Stimulated activated naive CD8-positive, alpha-beta T cell treated with anti-CD3 and anti-CD28 coated beads, Interleukin-15, amount 100 ng/mL, for 72 hours (primary cell): ENCODE measurements around the gene SRSF12.

Experiments used
- ATAC-seq: fragments of 150-1000 bp; cut with Tn5 transposase; 2 replicates; pipeline ENCODE4 v1.10.0; 2021; ENCODE audit warnings: mild to moderate bottlenecking, moderate library complexity
- DNase-seq, 2 donors: peaks; one replicate each; pipeline ENCODE4 v3.0.0; 2021 to 2022
- H3K27ac Mint-ChIP-seq, 2 donors: one replicate each; pipeline ENCODE4 v1.8.0; 2022; ENCODE audit warnings: mild to moderate bottlenecking in 2 of 2, mixed read lengths in 2 of 2, moderate library complexity in 2 of 2
- H3K27me3 Mint-ChIP-seq: one replicate; pipeline ENCODE4 v1.8.0; 2022; ENCODE audit warnings: mixed read lengths
- H3K4me1 Mint-ChIP-seq: one replicate; pipeline ENCODE4 v1.8.0; 2022; ENCODE audit warnings: mild to moderate bottlenecking, mixed read lengths
- H3K4me3 Mint-ChIP-seq, 2 donors: one replicate each; pipeline ENCODE4 v1.8.0; 2022; ENCODE audit warnings: mild to moderate bottlenecking in 2 of 2, mixed read lengths in 2 of 2, moderate library complexity in 1 of 2
- H3K9me3 Mint-ChIP-seq, 2 donors: one replicate each; pipeline ENCODE4 v1.8.0; 2022; ENCODE audit warnings: mixed read lengths in 2 of 2

SRSF12 gene

DNA sequence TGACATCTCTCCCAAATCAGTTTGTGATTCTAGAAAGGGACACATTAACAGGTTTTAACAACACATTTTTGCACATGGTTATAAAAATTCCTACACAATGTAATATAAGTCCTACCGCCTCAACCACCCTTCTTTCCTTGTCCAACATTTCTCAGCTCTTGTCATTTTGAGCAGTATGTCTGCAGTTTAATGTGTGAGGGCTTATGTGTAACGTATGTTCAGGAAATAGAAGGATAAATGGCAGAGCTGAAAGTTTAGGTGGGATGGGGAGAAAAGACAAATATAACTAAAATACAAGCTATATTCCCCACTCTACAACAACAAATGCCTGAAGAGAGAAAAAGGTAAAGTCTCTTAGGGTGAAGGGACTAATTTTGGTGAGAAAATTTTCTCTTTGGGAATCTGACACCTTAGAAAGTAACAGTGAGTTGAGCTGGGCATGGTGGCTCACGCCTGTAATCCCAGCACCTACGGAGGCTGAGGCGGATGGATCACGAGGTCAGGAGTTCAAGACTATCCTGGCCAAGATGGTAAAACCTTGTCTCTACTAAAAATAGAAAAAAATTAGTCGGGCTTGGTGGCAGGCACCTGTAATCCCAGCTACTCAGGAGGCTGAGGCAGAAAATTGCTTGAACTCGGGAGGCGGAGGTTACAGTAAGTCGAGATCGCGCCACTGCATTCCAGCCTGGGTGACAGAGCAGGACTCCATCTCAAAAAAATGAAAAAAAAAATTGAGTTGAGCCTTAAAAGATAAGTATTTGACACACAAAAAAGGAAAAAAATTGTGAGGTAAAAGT, 32.3 kb downstream of the SRSF12 start:
- H3K9me3 Mint-ChIP-seq: no peaks in the 10 kb centered on the region
- no peak overlapping the region for H3K4me3 Mint-ChIP-seq
- H3K4me1 Mint-ChIP-seq: peaks cover 54% of the 10 kb centered on the region
- no peak overlapping the region for H3K27ac Mint-ChIP-seq
- no peak for ATAC-seq
- H3K27me3 Mint-ChIP-seq: no peaks in the 10 kb centered on the region
- no peak for DNase-seq

DNA sequence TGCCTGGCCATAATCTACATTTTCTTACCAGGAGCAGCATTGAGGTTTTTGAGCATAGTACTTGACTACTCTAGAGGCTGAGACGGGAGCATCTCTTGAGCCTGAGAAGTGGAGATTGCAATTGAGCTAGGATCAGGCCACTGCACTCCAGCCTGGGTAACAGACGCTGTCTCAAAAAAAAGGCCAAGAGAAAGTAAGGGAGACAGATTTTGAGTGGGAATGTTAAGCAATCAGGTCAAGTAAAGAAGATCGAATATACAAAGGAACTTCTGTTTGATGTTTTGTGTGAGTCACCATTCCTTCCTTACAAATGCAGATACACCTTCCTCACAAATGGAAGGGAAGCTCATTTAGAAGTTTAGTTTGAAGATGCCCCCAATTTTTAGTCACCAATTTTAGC, 32.9 kb downstream of the SRSF12 start:
- no peak for DNase-seq
- ATAC-seq: no peak
- Mint-ChIP-seq H3K27me3 (no peaks in the 10 kb centered on the region), H3K4me1 (peaks cover 50% of the 10 kb centered on the region), H3K9me3 (no peaks in the 10 kb centered on the region), H3K4me3 (peak overlapping the region; percentile 35 to 63), H3K27ac (no peak overlapping the region)

DNA sequence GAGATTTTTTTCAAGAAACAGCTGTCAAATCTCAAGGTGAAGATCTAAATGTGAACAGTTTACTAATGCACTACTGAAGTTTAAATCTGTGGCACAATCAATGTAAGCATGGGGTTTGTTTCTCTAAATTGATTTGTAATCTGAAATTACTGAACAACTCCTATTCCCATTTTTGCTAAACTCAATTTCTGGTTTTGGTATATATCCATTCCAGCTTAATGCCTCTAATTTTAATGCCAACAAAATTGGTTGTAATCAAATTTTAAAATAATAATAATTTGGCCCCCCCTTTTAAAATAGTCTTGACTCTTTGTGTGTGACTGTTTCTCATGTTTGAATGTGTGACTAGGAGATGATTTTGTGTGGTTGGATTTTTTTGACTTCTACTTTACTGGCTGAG, 33.3 kb downstream of the SRSF12 start:
- Mint-ChIP-seq H3K4me1 (peaks cover 46% of the 10 kb centered on the region), H3K9me3 (no peaks in the 10 kb centered on the region), H3K4me3 (peak overlapping the region; percentile 38 to 63), H3K27me3 (no peaks in the 10 kb centered on the region), H3K27ac (no peak overlapping the region)
- DNase-seq (no peak), ATAC-seq (no peak)

DNA sequence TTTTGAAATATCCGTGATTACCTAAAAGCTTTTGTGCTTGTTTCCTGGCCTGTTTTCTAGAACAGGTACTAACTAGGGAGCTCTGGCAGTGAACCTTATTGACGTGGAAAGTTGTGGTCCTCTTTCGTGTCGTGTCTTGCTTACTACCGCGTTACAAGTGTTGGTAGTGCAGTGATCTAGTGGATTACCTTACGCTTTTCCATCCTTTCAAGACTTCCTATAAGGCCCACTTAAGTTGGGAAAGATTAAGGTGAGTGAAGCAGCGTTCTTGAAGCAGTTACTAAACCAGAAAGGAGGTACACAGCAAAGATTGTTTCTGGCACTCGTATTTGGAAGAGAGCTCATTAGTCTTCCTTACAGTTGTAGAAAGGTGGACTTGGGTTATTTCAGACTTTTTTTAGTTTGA, 35.4 kb downstream of the SRSF12 start:
- no peak for DNase-seq
- peak overlapping the region; percentile 86 to 100 for H3K4me3 Mint-ChIP-seq
- ATAC-seq: no peak

DNA sequence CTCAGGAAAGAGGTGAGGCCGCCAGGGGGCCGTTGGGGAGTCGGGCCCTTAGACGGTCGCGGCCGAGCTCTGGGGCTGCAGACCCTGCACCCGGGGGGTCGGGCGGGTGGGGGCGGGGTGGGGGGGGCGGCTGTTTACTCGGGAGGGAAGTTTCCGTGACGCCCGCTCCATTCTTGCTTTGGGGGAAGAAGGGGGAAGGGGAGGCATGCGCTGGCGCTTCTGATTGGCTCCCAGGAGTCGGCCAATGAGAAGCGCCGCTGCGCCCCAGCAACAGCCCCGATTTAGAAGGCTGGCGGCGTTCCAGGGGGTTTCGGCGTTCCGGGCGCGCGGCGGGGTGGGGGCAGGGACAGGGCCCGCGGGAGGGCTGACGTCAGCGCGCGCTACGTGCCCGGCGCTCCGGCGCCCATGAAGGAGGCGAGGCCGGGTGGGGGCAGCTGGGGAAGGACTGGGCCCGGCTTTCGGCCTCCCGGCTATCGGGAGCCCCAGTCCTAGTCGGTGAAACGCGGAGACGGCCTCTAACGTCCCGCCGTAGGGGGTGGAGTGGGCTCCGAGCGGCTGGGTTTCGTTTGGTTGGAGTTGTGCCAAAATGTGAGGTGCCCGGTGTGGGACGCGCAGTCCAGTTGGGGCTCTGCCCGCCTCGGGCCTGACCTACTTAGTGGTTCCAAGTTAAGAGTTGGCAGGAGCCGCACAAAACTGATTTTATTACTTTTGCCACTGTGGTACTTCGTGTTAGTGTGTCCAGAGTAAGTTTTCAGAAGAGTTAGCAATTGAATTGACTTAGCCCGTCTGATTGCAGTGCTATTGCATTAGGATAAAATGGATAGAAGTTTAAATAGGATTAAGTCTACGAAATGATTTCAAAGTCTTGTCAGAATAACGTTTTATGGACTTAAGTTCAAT, 36.2 kb downstream of the SRSF12 start:
- Mint-ChIP-seq H3K27me3 (no peaks in the 10 kb centered on the region), H3K9me3 (no peaks in the 10 kb centered on the region), H3K4me1 (peaks cover 38% of the 10 kb centered on the region), H3K4me3 (peak overlapping the region; percentile 86 to 100), H3K27ac (peak overlapping the region; percentile 99 to 100)
- peak; percentile 72 for ATAC-seq
- DNase-seq: peak; percentile 98

More for the DNA sequence above, 35.4 kb downstream of the SRSF12 start:
- Mint-ChIP-seq H3K27me3 (no peaks in the 10 kb centered on the region), H3K9me3 (no peaks in the 10 kb centered on the region), H3K4me1 (peaks cover 44% of the 10 kb centered on the region), H3K27ac (peak overlapping the region; percentile 99 to 100)

DNA sequence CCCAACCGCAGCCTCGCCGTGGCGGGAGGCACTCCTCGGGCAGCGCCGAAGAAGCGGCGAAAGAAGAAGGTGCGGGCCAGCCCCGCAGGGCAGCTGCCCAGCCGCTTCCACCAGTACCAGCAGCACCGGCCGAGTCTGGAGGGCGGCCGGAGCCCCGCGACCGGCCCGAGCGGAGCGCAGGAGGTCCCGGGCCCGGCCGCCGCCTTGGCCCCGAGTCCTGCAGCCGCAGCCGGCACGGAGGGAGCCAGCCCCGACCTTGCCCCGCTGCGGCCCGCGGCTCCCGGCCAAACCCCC, 36.8 kb downstream of the SRSF12 start:
- ATAC-seq: peak; percentile 41
- no peaks in the 10 kb centered on the region for H3K27me3 Mint-ChIP-seq
- H3K4me3 Mint-ChIP-seq: peak overlapping the region; percentile 86 to 100
- DNase-seq: no peak
- H3K9me3 Mint-ChIP-seq: no peaks in the 10 kb centered on the region
- peaks cover 34% of the 10 kb centered on the region for H3K4me1 Mint-ChIP-seq
- peak overlapping the region; percentile 98 for H3K27ac Mint-ChIP-seq

DNA sequence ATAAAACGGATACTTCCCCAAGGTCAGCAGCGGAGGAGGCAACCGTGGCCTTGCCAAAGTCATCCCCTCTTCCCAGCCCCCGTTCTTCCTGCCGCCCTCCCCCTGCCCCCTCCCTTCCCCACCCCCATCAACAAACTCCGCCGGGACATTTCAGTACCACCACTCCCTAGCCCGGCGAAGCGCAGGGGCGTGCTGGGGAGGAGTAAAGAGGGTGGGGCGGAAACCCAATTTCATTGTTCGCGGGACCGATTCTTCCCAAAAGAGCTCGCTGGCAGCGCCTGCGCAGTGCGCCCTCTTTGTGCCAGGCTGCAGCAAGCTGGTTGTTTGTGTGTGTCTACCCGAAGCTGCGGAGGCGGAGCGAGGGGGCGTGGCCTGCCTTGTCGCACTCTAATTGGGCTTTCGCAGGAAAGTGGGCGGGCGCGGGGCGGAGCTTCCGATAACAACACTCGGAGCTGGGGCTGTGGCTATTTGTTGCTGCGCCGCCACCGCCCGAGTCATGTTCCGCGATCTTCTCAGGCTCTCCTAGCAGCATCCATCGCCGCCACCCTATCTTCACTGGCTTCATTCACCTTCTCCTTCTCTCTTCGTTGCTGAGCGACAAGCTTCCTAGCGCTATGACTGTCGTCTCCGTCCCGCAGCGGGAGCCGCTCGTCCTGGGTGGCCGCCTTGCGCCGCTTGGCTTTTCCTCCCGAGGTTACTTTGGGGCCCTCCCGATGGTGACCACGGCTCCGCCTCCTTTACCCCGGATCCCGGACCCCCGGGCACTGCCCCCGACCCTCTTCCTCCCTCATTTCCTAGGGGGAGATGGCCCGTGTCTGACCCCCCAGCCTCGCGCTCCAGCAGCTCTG, 37.4 kb downstream of the SRSF12 start, which contains the start of gene PNRC1:
PNRC1 (plus strand) TSS at position 471 of the 848 bp plus-strand sequence; CDS start at position 615, 144 bp downstream.
- Mint-ChIP-seq H3K4me1 (peaks cover 32% of the 10 kb centered on the region), H3K9me3 (no peaks in the 10 kb centered on the region), H3K4me3 (peak within 1 kb of the TSS; percentile 86 to 100), H3K27ac (peak within 1 kb of the TSS; percentile 99 to 100), H3K27me3 (no peaks in the 10 kb centered on the region)
- peak; percentile 100 for DNase-seq
- ATAC-seq: peak; percentile 79

DNA sequence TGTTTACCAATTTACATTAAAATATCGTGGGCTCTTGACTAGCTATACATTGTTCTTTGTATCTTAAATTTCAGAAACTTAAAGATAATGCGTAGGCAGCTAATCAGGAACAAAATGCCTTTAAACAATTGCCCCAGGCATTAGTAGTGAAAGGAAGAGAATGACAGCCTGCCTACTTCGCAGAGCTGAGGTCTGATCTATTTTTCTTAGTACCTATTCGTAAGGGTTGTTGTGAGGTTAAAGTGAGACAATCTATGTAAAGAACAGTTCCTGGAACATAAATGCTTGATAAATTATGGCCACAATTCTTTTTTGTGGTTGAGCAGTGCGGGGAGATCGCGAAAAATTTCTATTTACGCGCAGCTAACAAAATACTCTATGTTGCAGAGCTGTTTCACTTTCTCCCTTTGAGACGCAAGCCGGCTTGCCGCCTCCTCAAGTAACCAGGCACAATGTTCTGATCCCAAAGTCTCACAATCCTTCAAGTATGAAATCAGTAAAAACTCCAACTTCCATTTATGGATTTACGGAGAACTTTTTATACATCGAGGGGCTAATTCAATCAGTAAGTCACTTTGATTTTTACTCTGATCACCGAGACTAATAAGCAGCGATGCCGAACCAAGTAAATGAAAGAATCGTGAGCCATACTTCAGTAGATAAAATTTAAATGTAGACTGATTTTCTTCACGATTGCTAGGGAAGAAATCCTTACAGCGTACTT, 38.2 kb downstream of the SRSF12 start:
- ATAC-seq (peak; percentile 59), DNase-seq (peak; percentile 69 to 78)
- H3K4me3 Mint-ChIP-seq: peak overlapping the region; percentile 86 to 93
- no peaks in the 10 kb centered on the region for H3K9me3 Mint-ChIP-seq
- no peaks in the 10 kb centered on the region for H3K27me3 Mint-ChIP-seq
- H3K27ac Mint-ChIP-seq: peak overlapping the region; percentile 96 to 98
- peaks cover 23% of the 10 kb centered on the region for H3K4me1 Mint-ChIP-seq

DNA sequence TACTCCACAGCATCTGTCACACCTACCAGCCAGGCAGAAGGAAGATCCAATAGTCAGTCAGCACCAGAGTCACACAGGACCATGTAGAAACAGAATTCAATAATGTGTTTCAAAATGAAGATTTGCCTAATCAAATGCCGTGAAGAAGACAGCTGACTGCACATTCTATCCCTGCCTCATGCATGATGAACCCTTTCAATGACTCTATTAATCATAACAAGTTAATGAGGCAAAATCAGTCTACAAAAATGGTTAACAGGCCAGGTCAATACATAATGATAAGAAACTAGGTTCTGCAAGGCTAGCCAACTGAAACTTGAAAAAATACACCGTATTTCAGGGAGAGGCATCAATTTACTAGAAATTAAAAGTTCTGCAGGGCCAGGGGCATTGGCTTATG, 44.0 kb downstream of the SRSF12 start:
- Mint-ChIP-seq H3K9me3 (no peaks in the 10 kb centered on the region), H3K27ac (no peak overlapping the region), H3K4me3 (no peak overlapping the region)

DNA sequence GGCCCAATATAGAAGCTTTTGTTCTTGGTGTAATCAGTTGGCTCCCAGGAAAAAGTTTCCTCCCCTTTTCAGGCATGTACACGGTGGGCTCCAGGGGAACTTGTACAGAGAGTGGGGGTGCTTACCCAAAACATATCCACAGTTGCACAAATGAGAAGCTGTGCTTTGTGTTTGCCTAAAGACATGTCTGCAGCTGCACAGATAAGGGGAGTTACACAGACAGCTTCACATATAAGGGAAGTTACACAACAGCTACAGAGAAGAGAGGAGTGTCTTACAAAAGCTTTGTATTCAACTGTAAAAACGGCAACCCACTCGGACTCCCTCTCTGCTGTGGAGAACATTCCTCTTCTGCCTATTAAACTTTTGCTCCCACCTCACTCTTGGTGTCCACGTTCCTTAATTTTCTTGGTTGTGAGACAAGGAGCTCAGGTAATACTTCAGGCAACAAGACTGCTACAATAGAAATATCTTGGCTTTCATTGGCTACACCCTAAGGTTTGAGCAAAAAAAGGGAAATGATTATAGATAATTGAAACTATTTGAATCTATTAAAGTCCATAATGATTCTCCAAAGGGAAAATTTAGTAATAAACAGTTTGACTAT, 44.8 kb downstream of the SRSF12 start:
- Mint-ChIP-seq H3K9me3 (no peaks in the 10 kb centered on the region), H3K27me3 (peaks cover 8% of the 10 kb centered on the region), H3K27ac (no peak overlapping the region), H3K4me1 (no peaks in the 10 kb centered on the region), H3K4me3 (no peak overlapping the region)
- ATAC-seq (no peak), DNase-seq (no peak)

More for the DNA sequence above, 44.0 kb downstream of the SRSF12 start:
- Mint-ChIP-seq H3K27me3 (peaks cover 8% of the 10 kb centered on the region), H3K4me1 (peaks cover 4% of the 10 kb centered on the region)
- DNase-seq (no peak), ATAC-seq (no peak)

DNA sequence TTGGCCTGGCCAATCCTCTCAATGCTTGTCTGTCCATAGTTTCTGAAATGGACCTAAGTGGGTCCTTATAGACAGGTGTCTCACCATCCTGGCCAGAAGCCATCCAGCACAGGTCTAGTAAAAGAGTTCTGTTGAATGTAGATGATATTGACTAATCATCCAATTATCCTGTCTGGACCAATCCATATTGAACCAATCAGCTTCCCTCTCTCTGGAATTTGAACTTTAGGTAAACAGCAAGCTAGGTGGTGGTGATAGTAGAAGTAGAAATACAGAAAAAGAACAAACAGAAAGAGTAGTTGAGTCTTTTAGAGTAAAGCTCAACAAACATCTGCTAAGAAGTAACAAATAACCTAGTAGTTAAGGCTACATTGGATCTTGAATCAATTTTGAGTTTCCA, 46.8 kb downstream of the SRSF12 start:
- Mint-ChIP-seq H3K4me1 (no peaks in the 10 kb centered on the region), H3K27ac (no peak overlapping the region), H3K4me3 (no peak overlapping the region), H3K27me3 (peaks cover 15% of the 10 kb centered on the region), H3K9me3 (no peaks in the 10 kb centered on the region)
- DNase-seq (no peak), ATAC-seq (no peak)

DNA sequence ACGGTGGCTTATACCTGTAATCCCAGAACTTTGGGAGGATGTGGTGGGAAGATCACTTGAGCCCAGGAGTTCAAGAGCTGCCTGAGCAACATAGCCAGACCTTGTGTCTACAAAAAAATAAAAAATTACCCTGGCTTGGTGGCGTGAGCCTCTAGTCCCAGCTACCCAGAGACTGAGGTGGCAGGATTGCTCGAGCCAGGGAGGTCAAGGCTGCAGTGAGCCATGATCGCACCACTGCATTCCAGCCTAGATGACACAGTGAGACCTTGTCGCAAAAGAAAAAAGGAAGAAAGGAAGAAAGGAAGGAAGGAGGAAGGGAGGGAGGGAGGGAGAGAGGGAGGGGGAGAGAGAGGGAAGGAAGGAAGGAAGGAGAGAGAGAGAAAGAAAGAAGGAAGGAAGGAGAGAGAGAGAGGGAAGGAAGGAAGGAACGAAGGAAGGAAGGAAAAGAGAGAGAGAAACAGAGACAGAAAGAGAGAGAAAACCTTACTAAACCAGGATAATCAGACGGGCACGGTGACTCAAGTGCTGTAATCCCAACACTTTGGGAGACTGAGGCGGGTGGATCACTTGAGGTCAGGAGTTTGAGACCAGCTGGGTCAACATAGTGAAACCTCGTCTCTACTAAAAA, 48.2 kb downstream of the SRSF12 start:
- Mint-ChIP-seq H3K9me3 (no peaks in the 10 kb centered on the region), H3K4me1 (no peaks in the 10 kb centered on the region), H3K4me3 (no peak overlapping the region), H3K27me3 (peaks cover 15% of the 10 kb centered on the region), H3K27ac (no peak overlapping the region)
- DNase-seq (no peak), ATAC-seq (no peak)

DNA sequence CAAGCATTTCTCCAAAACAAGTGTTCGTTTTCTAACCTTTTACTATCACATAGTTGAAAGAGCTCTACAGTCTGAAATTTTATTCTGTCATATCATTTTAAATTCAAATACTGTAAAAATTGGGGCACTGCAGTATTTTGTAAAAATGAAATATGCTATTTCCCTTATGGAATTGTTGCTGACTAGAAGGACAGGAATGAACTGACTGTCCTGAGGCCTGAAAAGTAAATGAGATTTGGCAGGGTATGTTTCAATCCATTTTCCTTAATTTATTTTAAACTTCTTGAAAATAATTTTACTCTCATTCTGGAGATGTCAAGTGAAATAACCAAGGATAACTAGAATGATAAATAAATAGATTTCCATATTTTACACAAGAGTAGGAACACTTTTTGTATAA, 49.2 kb downstream of the SRSF12 start:
- H3K4me3 Mint-ChIP-seq: no peak overlapping the region
- no peaks in the 10 kb centered on the region for H3K9me3 Mint-ChIP-seq
- H3K27me3 Mint-ChIP-seq: peaks cover 15% of the 10 kb centered on the region
- H3K27ac Mint-ChIP-seq: no peak overlapping the region
- no peaks in the 10 kb centered on the region for H3K4me1 Mint-ChIP-seq
- ATAC-seq (no peak), DNase-seq (no peak)

DNA sequence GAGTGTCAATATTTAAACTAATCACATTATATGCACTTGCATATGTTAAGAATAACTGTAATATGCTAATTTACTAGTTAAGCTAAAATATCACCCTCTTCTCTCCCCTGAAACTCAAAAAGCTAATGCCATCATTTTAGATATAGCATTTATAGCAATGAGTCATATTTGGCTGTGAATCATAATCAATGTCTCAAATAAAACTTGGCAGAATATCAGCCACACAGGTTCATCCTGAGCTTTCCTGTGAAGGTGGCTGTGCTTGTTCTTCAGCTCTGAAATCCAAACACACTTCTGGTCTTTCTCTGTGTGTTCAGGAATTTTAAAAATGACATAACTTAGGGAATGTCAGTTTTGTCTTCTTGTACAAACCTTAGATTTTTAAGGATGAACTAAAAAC, 50.1 kb downstream of the SRSF12 start:
- Mint-ChIP-seq H3K4me1 (no peaks in the 10 kb centered on the region), H3K4me3 (no peak overlapping the region), H3K27ac (no peak overlapping the region), H3K9me3 (no peaks in the 10 kb centered on the region), H3K27me3 (peaks cover 15% of the 10 kb centered on the region)
- ATAC-seq: no peak
- no peak for DNase-seq
